HepG2 (cell line): ENCODE measurements around the gene PISD. TPM values are rescaled to one million over a fixed set of nuclear protein-coding genes. Genes with fewer than 3 reads are reported as not detected.

ENCODE experiments used
- FIP1L1 ChIP-seq: fragments of 200-400 bp; formaldehyde crosslinking; IDR thresholded peaks from 2 replicates; pipeline ENCODE4 v1.6.1; 2018; ENCODE audit warnings: low read depth, mild to moderate bottlenecking, low read length, moderate library complexity, borderline replicate concordance; ENCODE audit not compliant: insufficient read depth
- GZF1 ChIP-seq: sonication (generic); formaldehyde crosslinking; IDR thresholded peaks from 2 replicates; pipeline ENCODE4 v1.5.1; 2020; ENCODE audit warnings: mild to moderate bottlenecking, missing genetic modification reagents
- HOXA7 ChIP-seq: sonication (generic); formaldehyde crosslinking; IDR thresholded peaks from 2 replicates; pipeline ENCODE4 v1.8.1; 2022; ENCODE audit warnings: mild to moderate bottlenecking, missing genetic modification reagents, moderate library complexity
- NPAS2 ChIP-seq: sonication (generic); formaldehyde crosslinking; IDR thresholded peaks from 2 replicates; pipeline ENCODE4 v1.8.0; 2022; ENCODE audit warnings: mild to moderate bottlenecking, missing genetic modification reagents, borderline replicate concordance
- PRDM10 ChIP-seq: sonication (generic); formaldehyde crosslinking; IDR thresholded peaks from 2 replicates; pipeline ENCODE4 v1.4.0; 2020; ENCODE audit warnings: low read depth, missing genetic modification reagents
- RBM39 ChIP-seq: fragments of 200-400 bp; formaldehyde crosslinking; IDR thresholded peaks from one replicate; pipeline ENCODE4 v1.6.1; 2018; ENCODE audit warnings: antibody characterized with exemption, mild to moderate bottlenecking, low read depth, low read length; ENCODE audit not compliant: poor library complexity, severe bottlenecking
- SNAPC5 ChIP-seq: sonication (generic); formaldehyde crosslinking; IDR thresholded peaks from 2 replicates; pipeline ENCODE4 v1.8.1; 2023; ENCODE audit warnings: mild to moderate bottlenecking, missing genetic modification reagents, borderline replicate concordance
- ZNF205 ChIP-seq: IDR thresholded peaks from 2 replicates; pipeline ENCODE4 v1.6.1; 2018; ENCODE audit warnings: missing biosample characterization, missing genetic modification reagents
- ZUFSP ChIP-seq: sonication (generic); formaldehyde crosslinking; IDR thresholded peaks from 2 replicates; pipeline ENCODE4 v1.9.0; 2021; ENCODE audit warnings: missing genetic modification reagents, mild to moderate bottlenecking, borderline replicate concordance
- polyA plus RNA-seq, 8 experiments: library from polyadenylated mRNA; depleted of rRNA in 3 of 8; stranded (reverse) in 7 of 8; unstranded in 1 of 8; fragments of >200 nt; fragmentation: Illumina TruSeq in 4 of 8; extraction: Trizol in 4 of 8; gene quantifications; 2 replicates each; pipeline versions ENCODE4 v1.2.1 to v1.2.3, GENCODE V29; 2011 to 2016; ENCODE audit warnings: low read depth in 4 of 8, missing spikeins in 1 of 8, mixed read lengths in 1 of 8; ENCODE audit not compliant: insufficient read depth in 1 of 8
- total RNA-seq, 5 experiments: library from RNA; depleted of rRNA; stranded (reverse); fragments of >200 nt; fragmentation: Illumina TruSeq; extraction: Trizol; gene quantifications; 2 replicates each; pipeline ENCODE4 v1.2.3, GENCODE V29; 2016; ENCODE audit warnings: low read depth in 1 of 5
- TF ChIP-seq, protein P1 (sequence below): sonication (generic); formaldehyde crosslinking; IDR thresholded peaks from 2 replicates; pipeline ENCODE4 v1.4.0; 2020; ENCODE audit warnings: mild to moderate bottlenecking, missing genetic modification reagents
- TF ChIP-seq, protein P2 (sequence below): sonication (generic); formaldehyde crosslinking; IDR thresholded peaks from 2 replicates; pipeline ENCODE4 v1.4.0; 2020; ENCODE audit warnings: mild to moderate bottlenecking, missing genetic modification reagents
- TF ChIP-seq, protein P3 (sequence below): sonication (generic); formaldehyde crosslinking; IDR thresholded peaks from 2 replicates; pipeline ENCODE4 v1.5.0; 2020; ENCODE audit warnings: missing genetic modification reagents, mild to moderate bottlenecking, borderline replicate concordance
- TF ChIP-seq, protein P4 (sequence below): sonication (generic); formaldehyde crosslinking; IDR thresholded peaks from 2 replicates; pipeline ENCODE4 v1.5.1; 2020; ENCODE audit warnings: missing genetic modification reagents, mild to moderate bottlenecking, borderline replicate concordance

Gene PISD
- total and polyA plus RNA-seq, 2 of the 13 experiments (the other 11 are each of a cell fraction or from before 2014, with no cell fraction given), result 30.1 to 47.7 TPM

DNA sequence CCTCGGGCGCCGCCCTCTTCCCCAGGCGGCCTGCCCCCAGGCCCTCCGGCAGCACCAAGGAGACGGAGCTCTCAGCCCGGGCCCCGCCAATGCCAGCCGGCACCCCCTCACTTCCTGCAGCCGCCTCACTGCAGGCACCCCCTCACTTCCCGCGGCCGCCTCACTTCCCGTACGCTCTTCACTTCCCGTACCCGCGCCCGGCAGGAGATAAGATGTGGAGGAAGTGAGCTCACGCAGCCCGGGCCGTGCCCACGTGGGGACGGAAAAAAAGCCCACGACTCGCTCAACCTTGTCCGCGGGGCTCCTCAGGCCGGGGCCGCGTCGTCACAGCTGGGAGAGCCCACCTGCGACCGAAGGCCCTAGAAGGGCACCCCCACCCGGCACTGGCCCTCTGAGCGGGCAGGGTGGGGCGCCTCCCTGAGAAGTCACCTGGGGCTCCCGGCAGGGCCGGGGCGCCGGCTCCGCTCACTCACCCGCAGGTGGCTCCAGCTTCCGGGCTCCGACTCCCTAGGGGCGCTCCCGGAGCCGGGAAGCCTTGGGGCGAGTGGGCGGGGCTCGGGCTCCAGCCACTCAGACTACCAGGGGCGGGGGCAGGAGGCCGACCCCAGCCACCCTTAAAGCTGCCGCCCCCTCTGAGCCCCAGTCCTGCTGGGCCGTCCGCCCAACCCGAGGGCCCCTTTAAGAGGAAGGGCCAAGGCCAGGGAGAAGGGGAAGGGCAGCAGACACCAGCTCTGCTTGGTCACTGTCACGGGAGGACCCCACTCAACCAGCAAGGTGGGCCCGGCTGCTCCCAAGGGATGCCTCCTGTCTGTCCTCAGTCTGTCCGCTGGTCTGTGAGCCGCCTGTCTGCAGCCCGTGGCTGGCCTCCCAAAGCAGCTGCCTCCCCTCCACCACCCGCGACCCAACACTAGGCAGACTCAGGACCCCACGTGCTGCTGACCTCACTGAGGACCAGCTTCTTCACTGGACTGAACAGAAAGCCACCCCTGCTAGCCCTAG, 31.4 kb downstream of the PISD start (continued):
- TF ChIP-seq FIP1L1, result no peak
- TF ChIP-seq, protein P1, sequence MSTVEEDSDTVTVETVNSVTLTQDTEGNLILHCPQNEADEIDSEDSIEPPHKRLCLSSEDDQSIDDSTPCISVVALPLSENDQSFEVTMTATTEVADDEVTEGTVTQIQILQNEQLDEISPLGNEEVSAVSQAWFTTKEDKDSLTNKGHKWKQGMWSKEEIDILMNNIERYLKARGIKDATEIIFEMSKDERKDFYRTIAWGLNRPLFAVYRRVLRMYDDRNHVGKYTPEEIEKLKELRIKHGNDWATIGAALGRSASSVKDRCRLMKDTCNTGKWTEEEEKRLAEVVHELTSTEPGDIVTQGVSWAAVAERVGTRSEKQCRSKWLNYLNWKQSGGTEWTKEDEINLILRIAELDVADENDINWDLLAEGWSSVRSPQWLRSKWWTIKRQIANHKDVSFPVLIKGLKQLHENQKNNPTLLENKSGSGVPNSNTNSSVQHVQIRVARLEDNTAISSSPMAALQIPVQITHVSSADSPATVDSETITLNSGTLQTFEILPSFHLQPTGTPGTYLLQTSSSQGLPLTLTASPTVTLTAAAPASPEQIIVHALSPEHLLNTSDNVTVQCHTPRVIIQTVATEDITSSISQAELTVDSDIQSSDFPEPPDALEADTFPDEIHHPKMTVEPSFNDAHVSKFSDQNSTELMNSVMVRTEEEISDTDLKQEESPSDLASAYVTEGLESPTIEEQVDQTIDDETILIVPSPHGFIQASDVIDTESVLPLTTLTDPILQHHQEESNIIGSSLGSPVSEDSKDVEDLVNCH (CRISPR knock-in tag), result no peak
- TF ChIP-seq HOXA7, result no peak
- no peak for TF ChIP-seq SNAPC5
- no peak for TF ChIP-seq GZF1 (CRISPR knock-in tag)
- TF ChIP-seq, protein P2, sequence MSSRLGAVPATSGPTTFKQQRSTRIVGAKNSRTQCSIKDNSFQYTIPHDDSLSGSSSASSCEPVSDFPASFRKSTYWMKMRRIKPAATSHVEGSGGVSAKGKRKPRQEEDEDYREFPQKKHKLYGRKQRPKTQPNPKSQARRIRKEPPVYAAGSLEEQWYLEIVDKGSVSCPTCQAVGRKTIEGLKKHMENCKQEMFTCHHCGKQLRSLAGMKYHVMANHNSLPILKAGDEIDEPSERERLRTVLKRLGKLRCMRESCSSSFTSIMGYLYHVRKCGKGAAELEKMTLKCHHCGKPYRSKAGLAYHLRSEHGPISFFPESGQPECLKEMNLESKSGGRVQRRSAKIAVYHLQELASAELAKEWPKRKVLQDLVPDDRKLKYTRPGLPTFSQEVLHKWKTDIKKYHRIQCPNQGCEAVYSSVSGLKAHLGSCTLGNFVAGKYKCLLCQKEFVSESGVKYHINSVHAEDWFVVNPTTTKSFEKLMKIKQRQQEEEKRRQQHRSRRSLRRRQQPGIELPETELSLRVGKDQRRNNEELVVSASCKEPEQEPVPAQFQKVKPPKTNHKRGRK (CRISPR knock-in tag), result no peak
- peak; percentile 53 for TF ChIP-seq RBM39
- TF ChIP-seq, protein P3, sequence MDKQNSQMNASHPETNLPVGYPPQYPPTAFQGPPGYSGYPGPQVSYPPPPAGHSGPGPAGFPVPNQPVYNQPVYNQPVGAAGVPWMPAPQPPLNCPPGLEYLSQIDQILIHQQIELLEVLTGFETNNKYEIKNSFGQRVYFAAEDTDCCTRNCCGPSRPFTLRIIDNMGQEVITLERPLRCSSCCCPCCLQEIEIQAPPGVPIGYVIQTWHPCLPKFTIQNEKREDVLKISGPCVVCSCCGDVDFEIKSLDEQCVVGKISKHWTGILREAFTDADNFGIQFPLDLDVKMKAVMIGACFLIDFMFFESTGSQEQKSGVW (CRISPR knock-in tag), result no peak
- TF ChIP-seq, protein P4, sequence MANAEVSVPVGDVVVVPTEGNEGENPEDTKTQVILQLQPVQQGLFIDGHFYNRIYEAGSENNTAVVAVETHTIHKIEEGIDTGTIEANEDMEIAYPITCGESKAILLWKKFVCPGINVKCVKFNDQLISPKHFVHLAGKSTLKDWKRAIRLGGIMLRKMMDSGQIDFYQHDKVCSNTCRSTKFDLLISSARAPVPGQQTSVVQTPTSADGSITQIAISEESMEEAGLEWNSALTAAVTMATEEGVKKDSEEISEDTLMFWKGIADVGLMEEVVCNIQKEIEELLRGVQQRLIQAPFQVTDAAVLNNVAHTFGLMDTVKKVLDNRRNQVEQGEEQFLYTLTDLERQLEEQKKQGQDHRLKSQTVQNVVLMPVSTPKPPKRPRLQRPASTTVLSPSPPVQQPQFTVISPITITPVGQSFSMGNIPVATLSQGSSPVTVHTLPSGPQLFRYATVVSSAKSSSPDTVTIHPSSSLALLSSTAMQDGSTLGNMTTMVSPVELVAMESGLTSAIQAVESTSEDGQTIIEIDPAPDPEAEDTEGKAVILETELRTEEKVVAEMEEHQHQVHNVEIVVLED (CRISPR knock-in tag), result no peak; the same call in 1 of the 2 replicates
- no peak for TF ChIP-seq NPAS2 (CRISPR knock-in tag)
- TF ChIP-seq ZUFSP (CRISPR knock-in tag), result no peak
- no peak; the same call in 1 of the 2 replicates for TF ChIP-seq ZNF205 (CRISPR knock-in tag)
- peak; percentile 86 for TF ChIP-seq PRDM10
